AG09309 (cell line): ENCODE measurements around the gene PLCB4.

Experiments used
- DNase-seq: peaks from one replicate; pipeline ENCODE4 v3.0.0-alpha.2; 2010; ENCODE audit warnings: low read depth
- H3K4me3 ChIP-seq: 2 replicates; pipeline ENCODE4 v1.5.1; 2011; ENCODE audit warnings: mild to moderate bottlenecking, low read depth, low read length, moderate library complexity; ENCODE audit not compliant: control insufficient read depth
- CTCF ChIP-seq: IDR thresholded peaks from 2 replicates; pipeline ENCODE4 v1.5.1; 2011; ENCODE audit warnings: mild to moderate bottlenecking, low read depth, low read length, inconsistent platforms; ENCODE audit not compliant: insufficient read depth, control insufficient read depth; ENCODE audit errors: missing control alignments

PLCB4 gene

DNA sequence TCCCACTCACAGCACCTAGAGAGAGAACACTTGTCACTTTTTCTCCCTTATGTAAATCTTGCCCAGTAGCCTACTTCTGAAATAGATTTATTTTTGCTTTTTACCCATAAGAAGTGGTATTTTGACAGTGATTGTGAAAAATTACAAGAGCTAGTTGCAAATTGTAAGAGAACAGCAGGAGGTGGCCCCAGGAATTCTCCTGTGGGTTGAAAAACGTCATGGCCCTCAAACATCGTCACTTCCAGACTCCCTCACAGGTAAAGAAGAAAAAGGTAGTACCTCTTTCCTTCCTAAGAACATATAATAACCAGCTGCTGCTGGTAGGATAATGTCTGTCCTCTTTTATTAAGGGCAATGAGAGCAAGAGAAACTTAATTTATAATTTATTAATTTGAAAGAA is 376.0 kb downstream of the PLCB4 start:
- no peak for DNase-seq
- no peak overlapping the region for H3K4me3 ChIP-seq
- TF ChIP-seq CTCF, result no peak

GRCh38 chr20:9447182-9447581 is 378.3 kb downstream of the PLCB4 start:
- DNase-seq, result no peak
- no peak for TF ChIP-seq CTCF
- no peak overlapping the region for H3K4me3 ChIP-seq

DNA sequence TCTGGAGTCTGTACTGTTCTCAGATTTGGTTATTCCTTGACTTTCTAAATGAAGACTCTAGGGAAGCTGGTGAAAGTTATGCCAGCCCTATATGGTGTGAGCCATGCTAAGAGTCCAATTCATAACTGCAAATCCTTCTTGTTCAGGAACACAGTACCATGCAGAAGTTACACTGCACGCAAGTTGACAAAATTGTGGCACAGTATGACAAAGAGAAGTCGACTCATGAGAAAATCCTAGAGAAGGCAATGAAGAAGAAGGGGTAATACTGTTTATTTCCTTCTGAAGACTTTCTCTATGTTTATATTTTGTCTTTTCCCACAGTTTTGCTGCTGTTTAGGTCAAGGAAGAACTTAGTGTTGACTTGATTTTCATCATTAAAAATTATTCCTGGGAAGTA is 384.3 kb downstream of the PLCB4 start:
- no peak for TF ChIP-seq CTCF
- DNase-seq, result no peak
- no peak overlapping the region for H3K4me3 ChIP-seq

DNA sequence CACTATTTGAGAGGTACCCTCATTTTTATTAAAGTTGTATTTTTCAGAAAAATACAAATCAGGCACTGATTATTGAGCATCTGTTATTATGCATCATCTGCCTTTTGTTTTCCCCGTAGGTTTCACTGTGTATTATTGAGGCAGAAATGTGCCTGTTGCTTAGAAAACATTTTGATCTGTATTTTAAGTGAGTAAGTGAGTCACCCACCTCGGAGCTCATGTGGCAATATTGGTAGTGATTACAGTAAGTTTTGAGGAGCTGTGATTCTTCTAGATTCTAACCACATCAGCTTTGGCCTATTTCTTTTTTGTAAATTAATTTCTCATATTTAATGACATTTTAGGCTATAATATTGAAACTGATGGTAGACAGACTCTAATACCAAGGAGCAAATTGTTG is 385.9 kb downstream of the PLCB4 start:
- H3K4me3 ChIP-seq, result no peak overlapping the region
- DNase-seq, result no peak
- no peak for TF ChIP-seq CTCF

DNA sequence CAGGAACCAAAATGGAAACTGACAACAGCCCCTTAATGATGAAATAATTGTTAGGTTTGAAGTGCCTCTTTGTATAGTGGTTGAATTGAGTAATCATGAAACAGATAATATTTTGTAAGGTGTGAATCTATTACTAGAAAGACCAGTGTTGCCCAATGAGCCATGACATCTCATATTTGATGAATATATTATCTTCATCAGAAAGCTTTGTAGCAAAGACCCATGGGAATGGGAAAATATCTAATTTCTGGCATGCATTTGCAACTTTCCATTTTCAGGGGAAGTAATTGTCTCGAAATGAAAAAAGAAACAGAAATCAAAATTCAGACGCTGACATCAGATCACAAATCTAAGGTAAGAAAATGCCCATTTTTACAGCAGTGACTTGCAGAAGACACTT is 388.2 kb downstream of the PLCB4 start:
- no peak for DNase-seq
- TF ChIP-seq CTCF, result no peak
- H3K4me3 ChIP-seq, result no peak overlapping the region

DNA sequence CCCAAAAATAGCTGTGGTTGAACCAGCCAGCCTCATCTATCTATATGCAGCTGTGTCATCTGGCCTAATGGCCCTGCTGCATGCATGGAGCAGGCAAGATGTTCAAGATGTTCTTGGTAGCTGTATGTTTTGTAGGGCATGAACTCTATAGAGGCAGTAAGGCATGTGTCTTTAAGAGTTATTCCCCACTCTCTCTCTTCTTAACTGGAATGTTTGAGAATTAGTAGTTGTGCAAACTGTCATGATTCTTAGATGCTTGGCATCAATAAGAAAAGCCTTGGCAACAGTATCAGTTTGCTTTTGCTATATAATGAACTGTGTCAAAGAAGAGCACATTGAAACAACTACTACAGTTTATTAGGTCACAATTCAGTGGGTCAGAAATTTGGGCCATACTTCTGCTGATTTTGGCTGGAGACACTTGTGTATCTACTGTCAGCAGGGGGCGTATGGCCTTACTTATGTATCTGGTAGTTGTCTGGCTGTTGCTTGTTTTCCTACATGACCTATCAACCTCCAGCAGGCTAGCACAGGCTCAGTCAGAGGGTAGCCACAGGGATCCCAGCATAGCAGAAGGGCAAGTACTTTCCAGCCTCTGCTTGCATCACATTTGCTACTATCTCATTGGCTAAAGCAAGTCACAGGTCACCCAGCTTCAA is 389.4 kb downstream of the PLCB4 start:
- DNase-seq, result no peak
- no peak overlapping the region for H3K4me3 ChIP-seq
- peak; percentile 37 for TF ChIP-seq CTCF

DNA sequence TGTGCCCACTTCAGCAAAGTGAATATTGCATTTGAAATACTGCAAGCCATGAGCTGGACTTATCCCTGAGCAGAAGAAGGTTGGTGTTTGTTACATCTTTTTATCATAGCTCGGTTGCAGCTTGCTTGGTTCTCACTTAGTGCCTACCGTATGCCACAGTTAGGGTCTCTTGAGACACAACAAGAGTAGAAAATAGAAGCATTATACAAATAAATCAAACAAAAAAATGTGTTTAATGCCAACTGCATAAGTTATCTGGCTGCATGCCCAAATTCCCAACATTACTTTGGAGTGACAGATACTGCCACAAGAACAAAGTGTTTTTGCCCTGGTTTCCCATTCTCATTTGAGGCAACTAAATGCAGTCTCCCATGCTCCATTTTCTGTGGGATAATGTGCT is 391.6 kb downstream of the PLCB4 start:
- DNase-seq, result no peak
- no peak for TF ChIP-seq CTCF
- no peak overlapping the region for H3K4me3 ChIP-seq
